ENCODE measurements around the gene RBM38.

Gene RBM38

DNA sequence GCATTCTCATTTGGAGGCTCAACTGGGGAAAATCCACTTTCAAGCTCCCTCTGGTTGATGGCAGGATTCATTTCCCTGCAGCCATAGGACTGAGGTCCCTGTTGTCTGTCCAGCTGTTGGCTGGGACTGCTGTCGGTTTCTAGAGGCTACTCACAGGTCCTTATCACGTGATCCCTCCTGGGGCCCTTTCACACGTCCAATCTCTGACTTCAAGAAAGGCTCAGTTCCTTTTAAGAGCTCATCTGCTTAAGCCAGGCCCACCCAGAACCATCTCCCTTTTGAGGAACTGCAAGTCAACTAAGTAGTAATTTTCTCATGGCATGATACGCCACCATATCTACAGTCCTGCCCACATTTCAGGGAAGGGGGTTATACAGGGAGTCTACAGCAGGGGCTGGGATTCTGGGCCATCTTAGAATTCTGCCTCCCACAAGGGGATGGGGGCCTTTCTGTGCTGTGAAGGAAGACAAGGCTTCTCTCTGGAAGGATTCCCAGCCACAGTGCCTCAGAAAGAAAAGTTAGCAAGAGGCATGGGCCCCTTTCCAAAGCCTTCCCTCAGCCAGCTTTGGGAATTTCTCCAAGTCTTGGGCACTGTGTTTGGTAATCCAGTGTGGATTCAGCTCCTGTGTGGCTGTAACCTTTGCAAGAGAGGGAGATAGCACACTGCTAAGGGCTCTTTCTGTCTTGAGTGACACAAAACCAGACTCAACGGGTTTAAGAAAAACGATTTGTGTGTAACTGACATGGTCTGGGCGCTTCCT is 67.4 kb downstream of the RBM38 start:
- no peak for FAIRE-seq

Data from TTC549 (cell line).